ENCODE results near the gene FAM24A. TPM values are rescaled to one million over a fixed set of nuclear protein-coding genes. Genes with fewer than 3 reads are reported as not detected.

The FAM24A gene
- total RNA-seq, 1 donor from 2014 or later = not detected

- ATAC-seq (peak; percentile 48), DNase-seq (ENCODE audit: low spot score) (no peak)
- intact Hi-C loops (cut with DNase I) = no loop called here
Observed at GRCh38 chr10:122911889-122912484, 1.6 kb downstream of the FAM24A start.

DNA sequence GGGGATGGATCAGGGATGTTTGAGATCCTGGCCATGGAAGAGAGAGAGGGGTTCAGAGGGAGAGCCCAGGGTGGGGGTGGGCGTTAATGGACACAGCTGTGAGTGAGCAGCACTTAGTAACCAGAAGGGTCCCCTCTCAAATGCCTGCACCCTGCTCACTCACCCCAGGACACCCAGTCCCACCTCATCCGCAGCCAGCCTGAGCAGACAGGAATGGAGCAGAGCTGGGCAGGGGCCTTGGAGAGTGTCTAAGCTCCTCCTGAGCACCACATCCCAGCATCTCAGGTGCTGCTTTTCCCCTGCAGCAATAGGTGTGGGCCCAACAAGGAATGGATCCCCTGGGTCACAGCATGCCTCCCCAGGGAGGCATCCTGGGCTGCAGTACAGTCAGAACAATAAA lies 5.3 kb downstream of the FAM24A start:
- ATAC-seq (no peak), DNase-seq (ENCODE audit: low spot score) (no peak)
- intact Hi-C loops (cut with DNase I) = no loop called here

- intact Hi-C loops (cut with DNase I) = no loop called here
- no peak for DNase-seq (ENCODE audit: low spot score)
- ATAC-seq = no peak
Observed at GRCh38 chr10:122930140-122930539, 19.7 kb downstream of the FAM24A start.

GRCh38 chr10:122931088-122931906 lies 20.9 kb downstream of the FAM24A start:
- intact Hi-C loops (cut with DNase I) = no loop called here
- ATAC-seq (no peak), DNase-seq (ENCODE audit: low spot score) (no peak)

DNA sequence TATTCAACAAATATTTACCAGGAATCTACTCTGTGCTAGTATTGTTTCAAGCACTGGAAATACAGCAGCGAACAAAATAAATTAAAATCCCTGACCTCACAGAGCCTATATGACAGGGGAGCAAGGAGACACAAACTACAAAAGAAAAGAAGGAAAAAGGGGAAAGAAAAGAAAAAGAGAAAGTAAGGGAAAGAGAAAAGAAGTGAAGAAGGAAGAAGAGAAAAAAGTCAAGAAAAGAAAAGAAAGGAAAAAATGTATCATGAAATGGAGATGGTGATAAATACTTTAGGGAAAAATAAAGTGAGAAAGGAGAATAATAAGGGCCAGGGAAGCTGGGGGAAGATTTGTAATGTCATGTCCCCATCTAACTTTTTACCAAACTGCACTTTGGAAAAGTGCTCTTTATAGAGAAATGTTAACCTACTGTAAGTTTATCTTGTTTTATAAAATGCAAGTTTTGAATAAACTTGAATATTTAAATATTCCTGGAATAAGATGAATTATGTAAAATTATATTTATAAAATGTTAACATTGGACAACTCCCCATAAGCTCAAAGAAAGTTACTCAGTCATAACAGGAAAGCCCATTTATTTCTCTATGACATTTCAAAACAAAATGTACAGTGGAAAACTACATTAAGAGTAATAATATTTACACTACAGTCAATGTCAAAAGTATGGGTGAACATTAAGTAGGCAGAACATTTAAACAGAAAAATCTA lies 28.9 kb downstream of the FAM24A start:
- intact Hi-C loops (cut with DNase I) = no loop called here
- DNase-seq (ENCODE audit: low spot score) = no peak
- no peak for ATAC-seq

DNA sequence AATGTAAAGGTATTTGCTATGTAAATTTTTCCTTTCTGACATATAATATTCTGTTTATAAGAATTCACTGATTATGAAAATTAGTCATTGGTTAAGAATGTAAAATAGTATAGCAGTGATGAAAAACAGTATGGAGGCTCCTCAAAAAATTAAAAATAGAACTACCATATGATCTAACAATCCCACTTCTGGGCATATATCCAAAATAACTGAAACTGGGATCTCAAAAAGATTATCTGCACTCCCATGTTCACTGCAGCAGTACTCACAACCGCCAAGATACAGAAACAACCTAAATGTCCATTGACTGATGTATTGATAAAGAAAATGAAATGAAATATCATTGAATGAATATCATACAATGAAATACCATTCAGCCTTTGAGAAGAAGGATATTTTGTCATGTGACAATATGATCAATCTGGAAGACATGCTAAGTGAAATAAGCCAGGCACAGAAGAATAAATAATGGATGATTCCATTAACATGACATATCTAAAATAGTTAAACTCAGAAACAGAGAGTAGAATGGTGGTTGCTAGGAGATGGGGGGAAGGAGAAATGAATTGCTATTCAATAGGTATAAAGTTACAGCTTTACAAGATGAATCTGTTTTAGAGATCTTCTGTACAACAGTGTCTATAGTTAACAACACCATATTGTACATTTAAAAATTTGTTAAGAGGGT lies 29.6 kb downstream of the FAM24A start:
- DNase-seq (ENCODE audit: low spot score) = no peak
- intact Hi-C loops (cut with DNase I) = no loop called here
- no peak for ATAC-seq

- ATAC-seq = no peak
- no peak for DNase-seq (ENCODE audit: low spot score)
- intact Hi-C loops (cut with DNase I) = no loop called here
Observed at GRCh38 chr10:122949296-122949695, 38.9 kb downstream of the FAM24A start.

DNA sequence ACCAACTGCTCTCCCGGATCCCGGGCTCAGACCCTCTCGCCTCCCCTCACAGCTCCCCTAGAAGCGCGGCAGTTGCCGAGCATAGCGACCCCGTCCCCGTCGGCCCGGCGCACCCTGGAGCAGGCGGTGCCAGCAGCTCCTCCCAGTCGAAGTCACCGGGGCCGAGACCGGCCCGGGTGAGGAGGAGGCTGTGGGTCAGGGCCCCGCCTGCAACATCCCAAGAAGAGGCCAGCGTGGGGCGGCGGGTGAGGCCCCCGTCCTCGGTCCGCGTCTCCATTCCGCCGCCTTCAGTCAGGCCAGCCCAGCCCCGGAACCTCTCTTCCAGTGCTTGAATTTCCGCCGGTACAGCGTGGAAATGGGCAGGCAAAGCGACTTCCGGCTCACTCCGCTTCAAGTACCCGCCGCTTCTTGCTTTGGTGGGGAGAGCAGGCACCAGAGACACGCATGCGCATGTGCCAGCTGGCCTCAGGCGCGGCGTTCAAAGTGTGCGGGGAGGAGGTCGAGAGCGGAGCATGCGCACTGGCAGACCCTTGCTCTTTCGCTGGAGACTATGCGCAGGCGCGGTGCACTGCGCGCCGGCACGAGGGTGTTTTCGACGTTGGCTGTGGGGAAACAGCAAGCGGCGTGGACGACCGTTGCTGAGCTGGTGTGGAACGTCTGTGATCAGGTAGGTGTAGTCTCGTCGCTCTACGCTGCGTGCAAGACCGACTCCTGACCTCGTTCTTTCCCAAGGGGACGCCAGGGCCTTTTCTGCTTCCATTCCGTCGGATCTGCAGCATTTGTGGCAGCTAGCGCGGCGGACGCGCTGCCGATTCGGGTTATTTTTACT lies 43.7 kb downstream of the FAM24A start, which contains the start of gene C10orf88:
Gene C10orf88, minus strand, starts transcription at position 326 of the 829 bp plus-strand sequence. Its CDS starts 49 bp downstream, at position 277.
- ATAC-seq = peak; percentile 100
- peak; percentile 97 for DNase-seq (ENCODE audit: low spot score)
- intact Hi-C loops (cut with DNase I) = no loop called here

GRCh38 chr10:122954731-122955050 lies 44.3 kb downstream of the FAM24A start:
- DNase-seq (ENCODE audit: low spot score) (no peak), ATAC-seq (peak; percentile 2)
- intact Hi-C loops (cut with DNase I) = no loop called here

GRCh38 chr10:122955892-122956291 lies 45.5 kb downstream of the FAM24A start:
- intact Hi-C loops (cut with DNase I) = no loop called here
- ATAC-seq = no peak
- DNase-seq (ENCODE audit: low spot score) = no peak

- ATAC-seq (no peak), DNase-seq (ENCODE audit: low spot score) (no peak)
- intact Hi-C loops (cut with DNase I) = no loop called here
Observed at GRCh38 chr10:122957474-122957873, 47.1 kb downstream of the FAM24A start.

GRCh38 chr10:122962405-122962804 lies 52.0 kb downstream of the FAM24A start:
- no peak for ATAC-seq
- intact Hi-C loops (cut with DNase I) = no loop called here
- no peak for DNase-seq (ENCODE audit: low spot score)

Other genes starting within 250 kb of the FAM24A start
- gene C10orf120, start 210.8 kb upstream of the FAM24A start, total RNA-seq = not detected
- gene CUZD1, start 64.8 kb upstream of the FAM24A start, total RNA-seq = 0.80 TPM
- 5.4 TPM for gene FAM24B, start 31.0 kb upstream of the FAM24A start, total RNA-seq
- 9.1 TPM for gene C10orf88, start 43.6 kb downstream of the FAM24A start, total RNA-seq
- 5.4 TPM for gene PSTK, start 69.8 kb downstream of the FAM24A start, total RNA-seq
- 24.9 TPM for gene IKZF5, start 98.2 kb downstream of the FAM24A start, total RNA-seq
- 39.5 TPM for gene ACADSB, start 98.4 kb downstream of the FAM24A start, total RNA-seq
- not detected for gene HMX3, start 225.4 kb downstream of the FAM24A start, total RNA-seq
- gene HMX2, start 237.5 kb downstream of the FAM24A start, total RNA-seq = not detected
- 65.5 TPM for gene BUB3, start 243.8 kb downstream of the FAM24A start, total RNA-seq